ENCODE measurements around the gene ANGPTL7. TPM values are rescaled to one million over a fixed set of nuclear protein-coding genes. Genes with fewer than 3 reads are reported as not detected.

ANGPTL7 gene
- total RNA-seq, 3 donors from 2014 or later = 6.6 to 30.3 (median 20.0) TPM

DNA sequence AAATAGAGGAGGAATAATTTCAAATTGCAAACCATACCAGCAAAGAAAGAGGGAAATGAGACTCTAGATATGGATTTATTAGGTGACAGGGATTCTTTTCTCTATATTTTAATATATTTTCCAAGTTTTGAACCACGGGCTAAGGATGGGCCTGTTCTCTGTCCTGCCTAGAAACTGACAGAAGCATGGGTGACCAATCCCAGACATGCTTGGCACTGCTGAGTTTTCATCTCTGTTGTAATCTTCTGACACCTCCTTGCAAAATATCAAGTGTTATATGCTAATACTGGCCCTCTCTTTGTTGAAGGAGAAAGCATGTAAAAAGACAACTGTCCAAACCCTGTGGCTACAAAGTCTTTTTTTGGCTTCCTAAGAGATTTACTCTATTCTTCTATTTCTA, 774 bp upstream of the ANGPTL7 start:
- TF ChIP-seq POLR2A (IDR thresholded peaks at IDR 0.05) (no peak), POLR2AphosphoS5 (IDR thresholded peaks at IDR 0.05) (no peak)
- TF ChIP-seq, protein P1, sequence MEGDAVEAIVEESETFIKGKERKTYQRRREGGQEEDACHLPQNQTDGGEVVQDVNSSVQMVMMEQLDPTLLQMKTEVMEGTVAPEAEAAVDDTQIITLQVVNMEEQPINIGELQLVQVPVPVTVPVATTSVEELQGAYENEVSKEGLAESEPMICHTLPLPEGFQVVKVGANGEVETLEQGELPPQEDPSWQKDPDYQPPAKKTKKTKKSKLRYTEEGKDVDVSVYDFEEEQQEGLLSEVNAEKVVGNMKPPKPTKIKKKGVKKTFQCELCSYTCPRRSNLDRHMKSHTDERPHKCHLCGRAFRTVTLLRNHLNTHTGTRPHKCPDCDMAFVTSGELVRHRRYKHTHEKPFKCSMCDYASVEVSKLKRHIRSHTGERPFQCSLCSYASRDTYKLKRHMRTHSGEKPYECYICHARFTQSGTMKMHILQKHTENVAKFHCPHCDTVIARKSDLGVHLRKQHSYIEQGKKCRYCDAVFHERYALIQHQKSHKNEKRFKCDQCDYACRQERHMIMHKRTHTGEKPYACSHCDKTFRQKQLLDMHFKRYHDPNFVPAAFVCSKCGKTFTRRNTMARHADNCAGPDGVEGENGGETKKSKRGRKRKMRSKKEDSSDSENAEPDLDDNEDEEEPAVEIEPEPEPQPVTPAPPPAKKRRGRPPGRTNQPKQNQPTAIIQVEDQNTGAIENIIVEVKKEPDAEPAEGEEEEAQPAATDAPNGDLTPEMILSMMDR (IDR thresholded peaks at IDR 0.05) = no peak
- no peak overlapping the region for H3K4me3 ChIP-seq
- H3K36me3 ChIP-seq = no peaks in the 10 kb centered on the region
- no peaks in the 10 kb centered on the region for H3K9me3 ChIP-seq
- H3K4me1 ChIP-seq = no peaks in the 10 kb centered on the region
- intact Hi-C loops (cut with DNase I; ENCODE audit: low total_unique reads) = no loop called here
- H3K27ac ChIP-seq = no peak overlapping the region
- no peak for DNase-seq (ENCODE audit: low spot score in 2 of 2)
- H3K27me3 ChIP-seq = no peaks in the 10 kb centered on the region

DNA sequence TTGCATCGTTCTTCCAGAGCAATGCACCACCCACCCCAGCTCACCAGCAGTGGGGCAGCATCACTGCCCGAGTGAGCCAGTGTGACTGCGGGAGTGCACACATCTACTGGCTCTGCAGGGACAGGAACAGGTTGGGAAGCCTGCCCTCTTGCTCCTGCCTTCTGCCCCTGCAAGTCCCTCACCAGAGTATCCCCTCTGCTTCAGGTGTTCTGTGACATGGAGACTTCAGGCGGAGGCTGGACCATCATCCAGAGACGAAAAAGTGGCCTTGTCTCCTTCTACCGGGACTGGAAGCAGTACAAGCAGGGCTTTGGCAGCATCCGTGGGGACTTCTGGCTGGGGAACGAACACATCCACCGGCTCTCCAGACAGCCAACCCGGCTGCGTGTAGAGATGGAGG, 4.2 kb downstream of the ANGPTL7 start:
- Histone ChIP-seq H3K9me3 (no peaks in the 10 kb centered on the region), H3K27me3 (no peaks in the 10 kb centered on the region), H3K36me3 (no peaks in the 10 kb centered on the region), H3K27ac (no peak overlapping the region), H3K4me1 (no peaks in the 10 kb centered on the region), H3K4me3 (no peak overlapping the region)
- intact Hi-C loops (cut with DNase I; ENCODE audit: low total_unique reads) = no loop called here
- TF ChIP-seq, protein P1 (IDR thresholded peaks at IDR 0.05) = no peak
- no peak for TF ChIP-seq POLR2AphosphoS5 (IDR thresholded peaks at IDR 0.05)
- TF ChIP-seq POLR2A (IDR thresholded peaks at IDR 0.05) = no peak
- no peak for DNase-seq (ENCODE audit: low spot score in 2 of 2)

DNA sequence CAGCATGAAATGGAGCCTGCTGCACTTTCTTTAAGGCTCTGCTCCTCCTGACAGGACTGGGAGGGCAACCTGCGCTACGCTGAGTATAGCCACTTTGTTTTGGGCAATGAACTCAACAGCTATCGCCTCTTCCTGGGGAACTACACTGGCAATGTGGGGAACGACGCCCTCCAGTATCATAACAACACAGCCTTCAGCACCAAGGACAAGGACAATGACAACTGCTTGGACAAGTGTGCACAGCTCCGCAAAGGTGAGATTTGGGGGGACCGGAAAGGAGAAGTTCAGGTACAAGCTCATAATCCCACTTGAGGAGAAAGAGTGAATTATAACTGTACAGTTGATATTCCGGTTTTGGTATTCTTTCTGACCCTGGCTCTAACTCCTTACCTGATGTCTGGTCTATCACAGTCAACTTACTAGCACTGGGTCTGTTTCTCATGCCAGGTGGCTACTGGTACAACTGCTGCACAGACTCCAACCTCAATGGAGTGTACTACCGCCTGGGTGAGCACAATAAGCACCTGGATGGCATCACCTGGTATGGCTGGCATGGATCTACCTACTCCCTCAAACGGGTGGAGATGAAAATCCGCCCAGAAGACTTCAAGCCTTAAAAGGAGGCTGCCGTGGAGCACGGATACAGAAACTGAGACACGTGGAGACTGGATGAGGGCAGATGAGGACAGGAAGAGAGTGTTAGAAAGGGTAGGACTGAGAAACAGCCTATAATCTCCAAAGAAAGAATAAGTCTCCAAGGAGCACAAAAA, 5.4 kb downstream of the ANGPTL7 start:
- TF ChIP-seq POLR2AphosphoS5 (IDR thresholded peaks at IDR 0.05) (no peak), POLR2A (IDR thresholded peaks at IDR 0.05) (no peak)
- TF ChIP-seq, protein P1 (IDR thresholded peaks at IDR 0.05) = no peak
- Histone ChIP-seq H3K27ac (no peak overlapping the region), H3K4me1 (no peaks in the 10 kb centered on the region), H3K36me3 (no peaks in the 10 kb centered on the region), H3K9me3 (no peaks in the 10 kb centered on the region), H3K27me3 (no peaks in the 10 kb centered on the region), H3K4me3 (no peak overlapping the region)
- no peak for DNase-seq (ENCODE audit: low spot score in 2 of 2)
- intact Hi-C loops (cut with DNase I; ENCODE audit: low total_unique reads) = no loop called here

DNA sequence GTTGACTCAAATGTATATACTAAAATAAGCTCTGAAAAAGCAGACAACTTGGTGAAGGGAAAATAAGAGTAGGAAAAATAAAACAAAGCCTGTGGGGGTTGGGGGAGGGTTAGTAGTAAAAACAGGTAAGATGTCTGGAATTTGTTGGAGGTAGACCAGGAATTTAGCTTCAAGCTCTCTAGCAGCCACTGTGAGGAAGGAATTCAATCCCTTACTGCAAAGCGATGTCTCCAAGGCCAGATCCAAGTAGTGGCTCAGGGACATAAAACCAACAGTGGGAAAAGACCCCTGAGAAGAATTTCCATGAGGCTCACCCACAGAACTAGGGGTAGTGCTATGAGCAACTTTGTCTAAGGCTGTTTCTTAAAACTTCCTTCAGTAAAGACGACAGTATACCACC, 7.8 kb downstream of the ANGPTL7 start:
- Histone ChIP-seq H3K4me1 (no peaks in the 10 kb centered on the region), H3K4me3 (no peak overlapping the region), H3K27me3 (no peaks in the 10 kb centered on the region), H3K9me3 (no peaks in the 10 kb centered on the region), H3K27ac (no peak overlapping the region), H3K36me3 (no peaks in the 10 kb centered on the region)
- DNase-seq (ENCODE audit: low spot score in 2 of 2) = no peak
- TF ChIP-seq, protein P1 (IDR thresholded peaks at IDR 0.05) = no peak
- TF ChIP-seq POLR2AphosphoS5 (IDR thresholded peaks at IDR 0.05) = no peak
- no peak for TF ChIP-seq POLR2A (IDR thresholded peaks at IDR 0.05)
- intact Hi-C loops (cut with DNase I; ENCODE audit: low total_unique reads) = no loop called here

DNA sequence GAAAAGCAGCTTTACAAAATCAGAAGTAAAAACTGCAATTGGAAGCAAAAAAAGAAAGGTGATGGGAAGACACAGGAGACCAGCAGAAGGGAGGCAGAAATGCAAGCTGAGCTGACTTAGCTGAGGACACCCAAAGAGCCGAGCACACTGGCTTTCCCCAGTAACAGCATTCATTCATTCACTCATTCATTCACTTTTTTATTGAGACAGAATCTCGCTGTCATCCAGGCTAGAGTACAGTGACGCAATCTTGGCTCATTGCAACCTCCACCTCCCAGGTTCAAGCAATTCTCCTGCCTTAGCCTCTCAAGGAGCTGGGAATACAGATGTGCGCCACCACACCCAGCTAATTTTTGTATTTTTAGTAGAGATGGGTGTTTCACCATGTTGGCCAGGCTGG, 8.2 kb downstream of the ANGPTL7 start:
- Histone ChIP-seq H3K27ac (no peak overlapping the region), H3K4me3 (no peak overlapping the region), H3K36me3 (no peaks in the 10 kb centered on the region), H3K27me3 (no peaks in the 10 kb centered on the region), H3K9me3 (no peaks in the 10 kb centered on the region), H3K4me1 (no peaks in the 10 kb centered on the region)
- TF ChIP-seq POLR2A (IDR thresholded peaks at IDR 0.05) = no peak
- TF ChIP-seq POLR2AphosphoS5 (IDR thresholded peaks at IDR 0.05) = no peak
- TF ChIP-seq, protein P1 (IDR thresholded peaks at IDR 0.05) = no peak
- no peak for DNase-seq (ENCODE audit: low spot score in 2 of 2)
- intact Hi-C loops (cut with DNase I; ENCODE audit: low total_unique reads) = no loop called here

Measured in breast epithelium (tissue), 4 donors.